ENCODE results near the gene TMEM245. TPM values are rescaled to one million over a fixed set of nuclear protein-coding genes. Genes with fewer than 3 reads are reported as not detected.
A peak's percentile ranks its signal among the peaks of the same experiment; 100 is the strongest.

The TMEM245 gene
- total and polyA plus RNA-seq, 2 donors (not counting 3 experiments of a cell fraction or from before 2014, with no cell fraction given): 44.2 to 48.0 TPM

- Histone ChIP-seq H3K9ac (replicated peaks; ENCODE audit: extremely low read depth, insufficient read depth, low read length) (peak overlapping the region; percentile 58), H3K4me2 (ENCODE audit: insufficient read depth, low read length) (peak overlapping the region; percentile 85), H3K4me1 (ENCODE audit: control insufficient read depth, extremely low read depth, insufficient read depth, low read length) (peaks cover 54% of the 10 kb centered on the region), H3K79me2 (ENCODE audit: control insufficient read depth, insufficient read depth, low read length) (peaks cover 68% of the 10 kb centered on the region), H3K4me3 (replicated peaks in 1 of 3; ENCODE audit: insufficient read depth in 1 of 3, low read depth in 1 of 3, low read length in 3 of 3) (peak overlapping the region in 1 of 3 experiments; percentile 22), H3K36me3 (ENCODE audit: control insufficient read depth in 2 of 2, extremely low read depth in 1 of 2, insufficient read depth in 2 of 2, low read length in 2 of 2) (no peaks in the 10 kb centered on the region), H4K20me1 (replicated peaks; ENCODE audit: control insufficient read depth, extremely low read depth, insufficient read depth, low read length) (no peaks in the 10 kb centered on the region), H3K9me3 (replicated peaks; ENCODE audit: control insufficient read depth, insufficient read depth, low read length) (no peaks in the 10 kb centered on the region), H3K9me1 (replicated peaks; ENCODE audit: control insufficient read depth, extremely low read depth, insufficient read depth, low read length) (no peaks in the 10 kb centered on the region), H2AFZ (ENCODE audit: low read depth, low read length) (no peak overlapping the region), H3K27ac (ENCODE audit: insufficient read depth, low read depth, low read length) (peak overlapping the region; percentile 75), H3K27me3 (ENCODE audit: control insufficient read depth in 2 of 2, insufficient read depth in 2 of 2, low read length in 2 of 2) (no peaks in the 10 kb centered on the region)
- ChIA-PET CTCF (interaction anchor here (1.0 to 1.9 kb wide), 3 partner anchors 17 to 148 kb away, joined by 3 to 6 read pairs (median 4); partner anchors contain the start of gene TMEM245), POLR2A (no interaction called here)
- intact Hi-C loops (cut with micrococcal nuclease) (loop anchor here (1.0 to 10.0 kb wide), 3 partner anchors 8 to 1817 kb away; partner anchors contain the start of gene RAD23B), dilution Hi-C loops (cut with MboI; ENCODE audit: extremely low pct_ligation_motif_present, low sequenced_read_pairs) (no loop called here)
- BruUV-seq (replicated peaks): no TSS peak
- TF ChIP-seq JUN (IDR thresholded peaks at IDR 0.05; ENCODE audit: borderline replicate concordance, insufficient read depth, insufficient read length, low read depth): peak; percentile 67
- no peak for TF ChIP-seq EZH2 (IDR thresholded peaks at IDR 0.05; ENCODE audit: borderline replicate concordance, low read depth, low read length, severe bottlenecking)
- TF ChIP-seq MYC (IDR thresholded peaks at IDR 0.05; ENCODE audit: low read depth, low read length): no peak
- TF ChIP-seq CTCF (IDR thresholded peaks at IDR 0.05; ENCODE audit: extremely low read depth in 1 of 2, insufficient read depth in 1 of 2, low read depth in 1 of 2, low read length in 2 of 2): no peak
- TF ChIP-seq POLR2A (IDR thresholded peaks at IDR 0.05; ENCODE audit: low read depth, low read length): no peak
- peak; percentile 68 for TF ChIP-seq GATA2 (IDR thresholded peaks at IDR 0.05; ENCODE audit: insufficient read depth, insufficient read length, low read depth, low read length)
- peak; percentile 80 for TF ChIP-seq FOS (IDR thresholded peaks at IDR 0.05; ENCODE audit: borderline replicate concordance, insufficient read depth, low read length)
- TF ChIP-seq POLR2AphosphoS5 (IDR thresholded peaks at IDR 0.05; ENCODE audit: insufficient read depth, low read depth, low read length): peak; percentile 33
- TF ChIP-seq MAX (IDR thresholded peaks at IDR 0.05; ENCODE audit: insufficient read depth, insufficient read length): no peak
- DNase-seq (ENCODE audit: low read depth, low spot score) (peak; percentile 93), FAIRE-seq (peak; percentile 78)
These were observed 17.9 kb downstream of the TMEM245 start for GRCh38 chr9:109101810-109102209.
